Measurements from ENCODE around the gene SLA2.
"Not testable (repeated sequence)": the region's sequence is repeated elsewhere in the genome, so short reads cannot be mapped to it uniquely, and the experiment has no call there.

SLA2 gene

GRCh38 chr20:36573103-36573797, 72.7 kb downstream of the SLA2 start, which contains the start of gene TGIF2:
Gene TGIF2, plus strand, starts transcription at chr20:36573597. Its CDS starts 5,178 bp downstream, at chr20:36578775.
- peak; percentile 86 for DNase-seq

GRCh38 chr20:36572701-36573102, 73.3 kb downstream of the SLA2 start:
- peak; percentile 67 to 78 for DNase-seq

GRCh38 chr20:36571564-36572504, 74.2 kb downstream of the SLA2 start:
- DNase-seq, result no peak

DNA sequence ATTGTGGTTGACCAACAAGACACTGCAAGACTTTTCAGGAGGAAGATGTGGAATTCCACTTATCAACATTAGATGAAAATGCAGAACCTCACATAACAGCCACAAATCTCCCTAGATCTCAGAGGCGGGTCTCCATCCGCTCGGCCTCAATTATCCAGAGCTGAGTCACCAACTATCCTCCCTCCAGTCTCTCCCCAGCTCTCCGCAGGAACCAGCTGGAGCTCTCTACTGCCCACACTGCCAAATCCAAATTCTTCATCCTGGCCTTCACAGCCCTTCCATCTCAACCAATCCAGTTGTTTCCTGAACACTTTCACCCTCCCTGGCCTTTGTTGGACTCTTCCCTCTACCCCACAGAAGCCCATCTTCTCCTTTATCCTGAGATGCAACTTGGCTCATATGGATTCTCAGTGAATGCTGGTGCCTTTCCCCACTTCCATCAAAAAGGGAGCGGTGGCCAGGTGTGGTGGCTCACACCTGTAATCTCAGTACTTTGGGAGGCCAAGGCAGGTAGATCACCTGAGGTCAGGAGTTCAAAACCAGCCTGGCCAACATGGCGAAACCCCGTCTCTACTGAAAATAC, 76.1 kb downstream of the SLA2 start:
- DNase-seq, result no peak

GRCh38 chr20:36565520-36565919, 80.5 kb downstream of the SLA2 start:
- DNase-seq, result no peak

DNA sequence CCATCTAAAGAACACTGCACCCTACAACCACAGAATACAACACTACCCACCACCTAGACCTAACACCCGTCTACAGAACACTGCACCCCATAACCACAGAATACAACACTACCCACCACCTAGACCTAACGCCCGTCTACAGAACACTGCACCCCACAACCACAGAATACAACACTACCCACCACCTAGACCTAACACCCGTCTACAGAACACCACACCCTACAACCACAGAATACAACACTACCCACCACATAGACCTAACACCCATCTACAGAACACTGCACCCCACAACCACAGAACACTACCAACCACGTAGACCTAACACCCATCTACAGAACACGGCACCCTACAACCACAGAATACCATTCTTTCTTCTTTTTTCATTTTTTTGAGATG, 81.3 kb downstream of the SLA2 start:
- DNase-seq, result not testable (repeated sequence)

DNA sequence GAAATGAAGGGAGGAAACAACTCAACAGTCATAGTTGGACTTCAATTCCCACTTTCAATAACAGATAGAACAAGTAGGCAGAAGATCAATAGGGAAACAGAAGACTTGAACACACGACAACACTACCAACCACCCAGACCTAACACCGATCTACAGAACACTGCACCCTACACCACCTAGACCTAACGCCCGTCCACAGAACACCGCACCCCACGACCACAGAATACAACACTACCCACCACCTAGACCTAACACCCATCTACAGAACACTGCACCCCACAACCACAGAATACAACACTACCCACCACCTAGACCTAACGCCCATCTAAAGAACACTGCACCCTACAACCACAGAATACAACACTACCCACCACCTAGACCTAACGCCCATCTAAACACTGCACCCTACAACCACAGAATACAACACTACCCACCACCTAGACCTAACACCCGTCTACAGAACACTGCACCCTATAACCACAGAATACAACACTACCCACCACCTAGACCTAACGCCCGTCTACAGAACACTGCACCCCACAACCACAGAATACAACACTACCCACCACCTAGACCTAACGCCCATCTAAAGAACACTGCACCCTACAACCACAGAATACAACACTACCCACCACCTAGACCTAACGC, 81.8 kb downstream of the SLA2 start:
- DNase-seq, result not testable (repeated sequence)

DNA sequence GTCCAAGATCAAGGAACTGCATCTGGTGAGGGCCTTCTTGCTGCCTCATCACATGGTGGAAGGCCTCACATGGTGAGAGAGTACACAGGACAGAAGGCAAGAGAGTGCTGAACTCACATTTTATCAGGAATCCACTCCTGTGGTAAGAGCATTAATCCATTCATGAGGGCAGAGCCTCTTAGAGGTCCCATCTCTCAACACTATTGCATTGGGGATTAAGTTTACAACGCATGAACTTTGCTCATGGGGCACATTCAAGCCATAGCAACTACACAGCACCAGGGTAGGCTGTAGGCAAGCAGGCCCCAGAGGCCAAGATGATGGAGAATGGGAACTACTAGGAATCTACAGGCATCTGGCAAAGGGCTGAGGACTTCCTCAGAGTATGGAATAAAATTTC, 82.6 kb downstream of the SLA2 start:
- DNase-seq, result no peak

- DNase-seq, result no peak
These were observed 83.3 kb downstream of the SLA2 start for GRCh38 chr20:36562724-36563123.

Data from stimulated activated CD4-positive, alpha-beta T cell treated with anti-CD3 and anti-CD28 coated beads, Interleukin-2, amount 100 ng/mL, for 24 hours (primary cell).